ENCODE measurements around the gene PRKCE.

PRKCE gene

DNA sequence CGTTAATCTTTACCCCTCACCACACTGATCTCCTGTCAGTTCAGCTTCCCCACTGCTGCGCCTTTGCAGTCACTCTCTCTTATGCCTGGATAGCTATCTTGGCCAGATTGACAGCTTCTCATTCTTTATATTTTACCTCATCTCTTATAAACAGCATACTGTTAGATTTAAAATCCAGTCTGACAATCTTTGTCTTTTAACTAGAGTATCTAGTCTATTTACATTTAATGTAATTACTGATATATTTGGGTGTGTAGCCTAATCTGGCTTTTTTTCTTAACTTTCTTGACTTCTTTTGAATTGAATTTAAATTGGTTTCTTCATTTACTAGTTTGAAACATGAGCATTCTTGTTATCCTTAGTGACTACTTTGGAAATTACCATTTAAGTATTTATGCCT is 225.1 kb downstream of the PRKCE start:
- no peak for DNase-seq
- no peak overlapping the region for H4K91ac ChIP-seq (ENCODE audit: low read length)
- no peak overlapping the region for H4K8ac ChIP-seq (ENCODE audit: low read length)
- H2BK15ac ChIP-seq (ENCODE audit: low read depth, poor library complexity, severe bottlenecking), result no peak overlapping the region
- H3K36me3 ChIP-seq (ENCODE audit: control insufficient read depth in 1 of 2, insufficient read depth in 2 of 2, low read depth in 1 of 2, low read length in 2 of 2), result peaks cover 0 to 15% of the 10 kb centered on the region in 2 experiments
- H3K27me3 ChIP-seq (ENCODE audit: control insufficient read depth in 1 of 2, insufficient read depth in 1 of 2, low read length in 2 of 2), result no peaks in the 10 kb centered on the region
- H3K14ac ChIP-seq (ENCODE audit: low read length in 2 of 2), result no peak overlapping the region
- H2AK5ac ChIP-seq (ENCODE audit: low read length, severe bottlenecking), result no peak overlapping the region
- 93% methylated on average over 2 of the region's 2 CpGs for WGBS
- no peak overlapping the region for H2BK120ac ChIP-seq (ENCODE audit: low read depth, low read length)
- peaks cover 3% of the 10 kb centered on the region for H3K4me1 ChIP-seq (ENCODE audit: control insufficient read depth, insufficient read depth, low read depth, low read length)
- H3K18ac ChIP-seq (ENCODE audit: low read depth in 1 of 2, low read length in 2 of 2), result no peak overlapping the region
- H3K79me1 ChIP-seq (replicated peaks; ENCODE audit: low read length, poor library complexity, severe bottlenecking), result peaks cover 1% of the 10 kb centered on the region
- no peak overlapping the region for H3K4me2 ChIP-seq (ENCODE audit: low read length, poor library complexity, severe bottlenecking)
- no peak overlapping the region for H3K27ac ChIP-seq (ENCODE audit: low read length, poor library complexity, severe bottlenecking)
- peaks cover 10% of the 10 kb centered on the region for H3K9me3 ChIP-seq (ENCODE audit: control insufficient read depth, low read length)
- no peak overlapping the region for H3K9ac ChIP-seq (ENCODE audit: low read length)
- no peak overlapping the region for H3K4ac ChIP-seq (ENCODE audit: low read depth in 1 of 2, low read length in 2 of 2)
- H2BK5ac ChIP-seq (ENCODE audit: low read depth, low read length, poor library complexity, severe bottlenecking), result no peak overlapping the region
- H3K23ac ChIP-seq (ENCODE audit: low read length in 2 of 2), result no peak overlapping the region
- no peak overlapping the region for H2AFZ ChIP-seq (ENCODE audit: low read depth, low read length)
- no peak overlapping the region for H2BK12ac ChIP-seq (ENCODE audit: low read length in 2 of 2)
- peak overlapping the region in 1 of 2 experiments; percentile 25 for H3K4me3 ChIP-seq (ENCODE audit: insufficient read depth in 1 of 2, low read depth in 1 of 2, low read length in 2 of 2)

- H3K36me3 ChIP-seq (ENCODE audit: control insufficient read depth in 1 of 2, insufficient read depth in 2 of 2, low read depth in 1 of 2, low read length in 2 of 2), result peaks cover 0 to 15% of the 10 kb centered on the region in 2 experiments
- no peak overlapping the region for H2AFZ ChIP-seq (ENCODE audit: low read depth, low read length)
- H3K27me3 ChIP-seq (ENCODE audit: control insufficient read depth in 1 of 2, insufficient read depth in 1 of 2, low read length in 2 of 2), result no peaks in the 10 kb centered on the region
- no peak overlapping the region for H3K14ac ChIP-seq (ENCODE audit: low read length in 2 of 2)
- H2BK12ac ChIP-seq (ENCODE audit: low read length in 2 of 2), result no peak overlapping the region
- no peak overlapping the region for H3K18ac ChIP-seq (ENCODE audit: low read depth in 1 of 2, low read length in 2 of 2)
- no peak overlapping the region for H4K8ac ChIP-seq (ENCODE audit: low read length)
- peaks cover 10% of the 10 kb centered on the region for H3K9me3 ChIP-seq (ENCODE audit: control insufficient read depth, low read length)
- H2BK15ac ChIP-seq (ENCODE audit: low read depth, poor library complexity, severe bottlenecking), result no peak overlapping the region
- peaks cover 3% of the 10 kb centered on the region for H3K79me1 ChIP-seq (replicated peaks; ENCODE audit: low read length, poor library complexity, severe bottlenecking)
- no peak overlapping the region for H2AK5ac ChIP-seq (ENCODE audit: low read length, severe bottlenecking)
- 81% methylated on average over 2 of the region's 6 CpGs for WGBS
- no peak overlapping the region for H3K27ac ChIP-seq (ENCODE audit: low read length, poor library complexity, severe bottlenecking)
- no peaks in the 10 kb centered on the region for H3K4me1 ChIP-seq (ENCODE audit: control insufficient read depth, insufficient read depth, low read depth, low read length)
- no peak overlapping the region for H3K9ac ChIP-seq (ENCODE audit: low read length)
- no peak overlapping the region for H2BK120ac ChIP-seq (ENCODE audit: low read depth, low read length)
- H3K4ac ChIP-seq (ENCODE audit: low read depth in 1 of 2, low read length in 2 of 2), result no peak overlapping the region
- no peak overlapping the region for H3K4me3 ChIP-seq (ENCODE audit: insufficient read depth in 1 of 2, low read depth in 1 of 2, low read length in 2 of 2)
- H2BK5ac ChIP-seq (ENCODE audit: low read depth, low read length, poor library complexity, severe bottlenecking), result no peak overlapping the region
- no peak overlapping the region for H3K23ac ChIP-seq (ENCODE audit: low read length in 2 of 2)
- no peak overlapping the region for H3K4me2 ChIP-seq (ENCODE audit: low read length, poor library complexity, severe bottlenecking)
- DNase-seq, result no peak
- H4K91ac ChIP-seq (ENCODE audit: low read length), result no peak overlapping the region
Measured at GRCh38 chr2:45879406-45879805, 227.9 kb downstream of the PRKCE start.

DNA sequence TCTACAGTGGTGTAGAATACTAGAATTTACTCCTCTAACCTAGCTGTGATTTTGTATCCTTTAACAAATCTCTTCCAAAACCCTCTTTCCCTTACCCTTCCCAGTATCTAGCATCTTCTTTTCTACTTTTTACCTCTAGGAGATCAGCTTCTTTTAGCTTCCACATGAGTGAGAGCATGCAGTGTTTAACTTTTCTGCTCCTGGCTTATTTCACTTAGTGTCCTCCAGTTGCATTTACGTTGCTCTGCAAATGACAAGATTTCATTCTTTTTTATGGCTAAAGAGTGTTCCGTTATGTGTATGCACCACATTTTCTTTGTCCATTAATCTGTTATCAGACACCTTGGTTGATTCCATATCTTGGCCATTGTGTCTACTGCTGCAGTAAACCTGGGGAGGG is 228.5 kb downstream of the PRKCE start:
- peaks cover 0 to 15% of the 10 kb centered on the region in 2 experiments for H3K36me3 ChIP-seq (ENCODE audit: control insufficient read depth in 1 of 2, insufficient read depth in 2 of 2, low read depth in 1 of 2, low read length in 2 of 2)
- DNase-seq, result no peak
- H3K18ac ChIP-seq (ENCODE audit: low read depth in 1 of 2, low read length in 2 of 2), result no peak overlapping the region
- no peak overlapping the region for H2AK5ac ChIP-seq (ENCODE audit: low read length, severe bottlenecking)
- H4K8ac ChIP-seq (ENCODE audit: low read length), result no peak overlapping the region
- H3K27me3 ChIP-seq (ENCODE audit: control insufficient read depth in 1 of 2, insufficient read depth in 1 of 2, low read length in 2 of 2), result no peaks in the 10 kb centered on the region
- no peak overlapping the region for H3K23ac ChIP-seq (ENCODE audit: low read length in 2 of 2)
- H3K4me2 ChIP-seq (ENCODE audit: low read length, poor library complexity, severe bottlenecking), result no peak overlapping the region
- H2BK12ac ChIP-seq (ENCODE audit: low read length in 2 of 2), result no peak overlapping the region
- no peak overlapping the region for H4K91ac ChIP-seq (ENCODE audit: low read length)
- H3K4ac ChIP-seq (ENCODE audit: low read depth in 1 of 2, low read length in 2 of 2), result no peak overlapping the region
- H3K4me3 ChIP-seq (ENCODE audit: insufficient read depth in 1 of 2, low read depth in 1 of 2, low read length in 2 of 2), result no peak overlapping the region
- H3K14ac ChIP-seq (ENCODE audit: low read length in 2 of 2), result no peak overlapping the region
- no peak overlapping the region for H2BK15ac ChIP-seq (ENCODE audit: low read depth, poor library complexity, severe bottlenecking)
- peaks cover 3% of the 10 kb centered on the region for H3K79me1 ChIP-seq (replicated peaks; ENCODE audit: low read length, poor library complexity, severe bottlenecking)
- peaks cover 10% of the 10 kb centered on the region for H3K9me3 ChIP-seq (ENCODE audit: control insufficient read depth, low read length)
- no peak overlapping the region for H2BK120ac ChIP-seq (ENCODE audit: low read depth, low read length)
- H2AFZ ChIP-seq (ENCODE audit: low read depth, low read length), result no peak overlapping the region
- no peak overlapping the region for H2BK5ac ChIP-seq (ENCODE audit: low read depth, low read length, poor library complexity, severe bottlenecking)
- no peak overlapping the region for H3K9ac ChIP-seq (ENCODE audit: low read length)
- WGBS, result 100% methylated on average over 1 of the region's 2 CpGs
- no peak overlapping the region for H3K27ac ChIP-seq (ENCODE audit: low read length, poor library complexity, severe bottlenecking)
- no peaks in the 10 kb centered on the region for H3K4me1 ChIP-seq (ENCODE audit: control insufficient read depth, insufficient read depth, low read depth, low read length)

DNA sequence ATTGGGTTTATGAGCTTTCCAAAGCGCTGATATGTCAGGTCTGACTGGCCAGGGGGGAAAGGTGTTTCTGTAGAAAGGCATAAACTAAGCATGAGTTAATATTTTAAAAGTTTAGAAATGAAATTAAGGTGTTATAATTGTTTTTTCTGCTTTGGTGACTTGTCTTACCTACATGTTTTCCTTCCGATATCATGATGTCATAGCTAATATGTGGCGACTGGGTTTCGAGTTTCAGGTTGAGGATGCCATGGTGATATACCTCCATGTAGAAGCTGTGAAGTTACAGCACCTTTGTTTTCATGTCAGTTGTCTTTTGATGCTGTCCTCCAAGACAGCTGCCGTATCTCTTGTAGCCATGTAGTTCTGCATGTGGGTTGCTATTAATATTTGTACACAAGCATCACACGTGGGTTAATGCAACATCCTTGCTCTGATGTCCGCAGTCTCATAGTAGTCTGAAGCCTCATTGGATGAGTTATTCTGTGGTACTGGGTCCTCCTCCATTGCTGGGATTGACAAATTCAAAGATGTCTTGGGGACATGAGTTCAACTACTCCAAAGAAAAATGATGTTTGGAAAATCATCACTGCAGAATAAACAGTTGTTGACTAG is 230.6 kb downstream of the PRKCE start:
- Histone ChIP-seq H2BK12ac (ENCODE audit: low read length in 2 of 2) (no peak overlapping the region), H4K91ac (ENCODE audit: low read length) (no peak overlapping the region), H4K8ac (ENCODE audit: low read length) (no peak overlapping the region), H3K14ac (ENCODE audit: low read length in 2 of 2) (no peak overlapping the region), H2BK5ac (ENCODE audit: low read depth, low read length, poor library complexity, severe bottlenecking) (no peak overlapping the region), H2AFZ (ENCODE audit: low read depth, low read length) (no peak overlapping the region), H3K79me1 (replicated peaks; ENCODE audit: low read length, poor library complexity, severe bottlenecking) (peaks cover 3% of the 10 kb centered on the region), H3K9ac (ENCODE audit: low read length) (no peak overlapping the region), H3K4me1 (ENCODE audit: control insufficient read depth, insufficient read depth, low read depth, low read length) (no peaks in the 10 kb centered on the region), H3K27me3 (ENCODE audit: control insufficient read depth in 1 of 2, insufficient read depth in 1 of 2, low read length in 2 of 2) (no peaks in the 10 kb centered on the region), H3K18ac (ENCODE audit: low read depth in 1 of 2, low read length in 2 of 2) (no peak overlapping the region), H2BK120ac (ENCODE audit: low read depth, low read length) (no peak overlapping the region), H2BK15ac (ENCODE audit: low read depth, poor library complexity, severe bottlenecking) (no peak overlapping the region), H2AK5ac (ENCODE audit: low read length, severe bottlenecking) (no peak overlapping the region), H3K9me3 (ENCODE audit: control insufficient read depth, low read length) (no peaks in the 10 kb centered on the region), H3K4ac (ENCODE audit: low read depth in 1 of 2, low read length in 2 of 2) (no peak overlapping the region), H3K4me2 (ENCODE audit: low read length, poor library complexity, severe bottlenecking) (no peak overlapping the region), H3K27ac (ENCODE audit: low read length, poor library complexity, severe bottlenecking) (no peak overlapping the region), H3K4me3 (ENCODE audit: insufficient read depth in 1 of 2, low read depth in 1 of 2, low read length in 2 of 2) (peak overlapping the region in 1 of 2 experiments; percentile 4), H3K23ac (ENCODE audit: low read length in 2 of 2) (no peak overlapping the region), H3K36me3 (ENCODE audit: control insufficient read depth in 1 of 2, insufficient read depth in 2 of 2, low read depth in 1 of 2, low read length in 2 of 2) (peaks cover 0 to 15% of the 10 kb centered on the region in 2 experiments)
- no peak for DNase-seq
- 97% methylated on average over 7 of the region's 7 CpGs for WGBS

All from mesenchymal stem cell (in vitro differentiated cells and primary cell).